DND-41 (cell line): ENCODE measurements around the gene SPTBN4.
"Not testable (repeated sequence)": the region's sequence is repeated elsewhere in the genome, so short reads cannot be mapped to it uniquely, and the experiment has no call there.

Experiments used
- ATAC-seq: fragments of 200-7000 bp; cut with Tn5 transposase; 3 replicates; pipeline ENCODE4 v1.9.1; 2021; ENCODE audit warnings: low read depth; ENCODE audit not compliant: insufficient read depth
- DNase-seq: peaks from one replicate; pipeline ENCODE4 v3.0.0-alpha.2; 2020
- H2AFZ ChIP-seq: 2 replicates; pipeline ENCODE4 v1.6.0; 2012; ENCODE audit warnings: low read depth, low read length
- H3K27ac ChIP-seq: 2 replicates; pipeline ENCODE4 v1.5.1; 2012; ENCODE audit warnings: low read length, inconsistent platforms
- H3K27me3 ChIP-seq: fragments of 200-600 bp; sonication (generic); 2 replicates; pipeline ENCODE4 v1.6.0; 2012; ENCODE audit warnings: low read length, mild to moderate bottlenecking, inconsistent platforms; ENCODE audit not compliant: insufficient read depth, poor library complexity
- H3K36me3 ChIP-seq: 2 replicates; pipeline ENCODE4 v1.5.1; 2012; ENCODE audit warnings: low read length, inconsistent platforms; ENCODE audit not compliant: insufficient read depth
- H3K4me1 ChIP-seq: 2 replicates; pipeline ENCODE4 v1.5.1; 2012; ENCODE audit warnings: mild to moderate bottlenecking, low read length; ENCODE audit not compliant: insufficient read depth
- H3K4me2 ChIP-seq: 2 replicates; pipeline ENCODE4 v1.6.0; 2012; ENCODE audit warnings: mild to moderate bottlenecking, moderate library complexity, low read length, inconsistent platforms; ENCODE audit not compliant: insufficient read depth
- H3K4me3 ChIP-seq, 2 experiments: fragments of 200-600 bp in 1 of 2; shearing (Covaris generic) in 1 of 2; 2 replicates each; pipeline ENCODE4 v1.5.1; 2012 to 2016; ENCODE audit warnings: inconsistent platforms in 2 of 2, low read length in 2 of 2, mild to moderate bottlenecking in 2 of 2, low read depth in 1 of 2, moderate library complexity in 1 of 2
- H3K79me2 ChIP-seq: 2 replicates; pipeline ENCODE4 v1.6.0; 2012; ENCODE audit warnings: low read length, inconsistent platforms; ENCODE audit not compliant: insufficient read depth
- H3K9ac ChIP-seq: 2 replicates; pipeline ENCODE4 v1.6.0; 2012; ENCODE audit warnings: low read depth, mild to moderate bottlenecking, inconsistent platforms, low read length, moderate library complexity
- H3K9me3 ChIP-seq: 2 replicates; pipeline ENCODE4 v1.5.1; 2012; ENCODE audit warnings: low read length, moderate library complexity, mild to moderate bottlenecking, inconsistent platforms; ENCODE audit not compliant: insufficient read depth, severe bottlenecking
- H4K20me1 ChIP-seq: 2 replicates; pipeline ENCODE4 v1.6.0; 2012; ENCODE audit warnings: low read length; ENCODE audit not compliant: insufficient read depth
- CTCF ChIP-seq: IDR thresholded peaks from 2 replicates; pipeline ENCODE4 v1.5.1; 2012; ENCODE audit warnings: borderline replicate concordance, low read length, moderate library complexity, mild to moderate bottlenecking; ENCODE audit not compliant: poor library complexity, severe bottlenecking; ENCODE audit errors: extremely low read depth
- EZH2 ChIP-seq: IDR thresholded peaks from 3 replicates; pipeline ENCODE4 v1.6.1; 2012; ENCODE audit warnings: borderline replicate concordance, low read depth, mild to moderate bottlenecking, moderate library complexity, low read length, inconsistent platforms; ENCODE audit not compliant: severe bottlenecking

SPTBN4 gene

GRCh38 chr19:40497214-40497613 lies 30.4 kb downstream of the SPTBN4 start:
- H3K27me3 ChIP-seq = peaks cover 3% of the 10 kb centered on the region
- no peak overlapping the region for H3K4me2 ChIP-seq
- no peaks in the 10 kb centered on the region for H3K9me3 ChIP-seq
- DNase-seq (no peak), ATAC-seq (no peak)
- H3K27ac ChIP-seq = no peak overlapping the region
- no peaks in the 10 kb centered on the region for H3K36me3 ChIP-seq
- no peak overlapping the region for H2AFZ ChIP-seq
- no peak overlapping the region for H3K9ac ChIP-seq
- H3K4me3 ChIP-seq = no peak overlapping the region
- no peaks in the 10 kb centered on the region for H3K79me2 ChIP-seq
- no peaks in the 10 kb centered on the region for H4K20me1 ChIP-seq
- TF ChIP-seq EZH2 (no peak), CTCF (no peak)
- no peaks in the 10 kb centered on the region for H3K4me1 ChIP-seq

GRCh38 chr19:40499320-40499719 lies 32.5 kb downstream of the SPTBN4 start:
- ATAC-seq = no peak
- Histone ChIP-seq H3K9ac (no peak overlapping the region), H3K36me3 (no peaks in the 10 kb centered on the region), H3K27me3 (no peaks in the 10 kb centered on the region), H2AFZ (no peak overlapping the region), H3K27ac (no peak overlapping the region), H3K4me1 (no peaks in the 10 kb centered on the region), H3K79me2 (no peaks in the 10 kb centered on the region), H3K4me2 (no peak overlapping the region), H4K20me1 (no peaks in the 10 kb centered on the region), H3K9me3 (no peaks in the 10 kb centered on the region), H3K4me3 (no peak overlapping the region)
- no peak for DNase-seq
- TF ChIP-seq EZH2 (no peak), CTCF (no peak)

DNA sequence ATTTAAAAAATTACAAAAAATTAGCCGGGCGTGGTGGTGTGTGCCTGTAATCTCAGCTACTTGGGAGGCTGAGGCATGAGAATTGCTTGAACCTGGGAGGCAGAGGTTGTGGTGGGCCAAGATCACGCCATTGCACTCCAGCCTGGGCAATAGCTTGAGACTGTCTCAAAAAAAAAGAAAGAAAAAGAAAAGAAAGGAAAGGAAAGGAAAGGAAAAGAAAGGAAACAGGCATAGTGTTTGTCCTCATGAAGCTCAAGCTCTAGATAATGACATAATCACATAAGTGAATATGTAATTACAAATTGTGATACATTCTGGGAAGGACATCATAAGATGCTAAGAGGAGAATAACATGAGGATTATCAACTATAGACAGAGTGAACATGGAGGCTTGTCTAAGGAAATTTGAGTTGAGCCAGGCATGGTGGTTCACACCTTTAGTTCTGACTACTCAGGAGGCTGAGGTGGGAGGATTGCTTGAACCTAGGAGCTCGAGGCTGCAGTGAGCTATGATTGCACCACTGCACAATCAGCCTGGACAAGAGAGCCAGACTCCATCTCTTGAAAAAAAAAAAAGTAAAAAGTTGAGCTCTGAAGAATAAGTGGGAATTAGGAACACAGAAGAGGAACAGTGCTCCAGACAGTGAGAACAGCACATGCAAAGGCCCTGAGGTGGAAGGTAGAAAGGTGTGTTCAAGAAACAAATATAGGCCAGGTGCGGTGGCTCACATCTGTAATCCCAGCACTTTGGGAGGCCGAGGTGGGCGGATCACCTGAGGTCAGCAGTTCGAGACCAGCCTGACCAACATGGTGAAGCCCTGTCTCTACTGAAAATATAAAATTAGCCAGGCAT lies 34.1 kb downstream of the SPTBN4 start:
- H3K9me3 ChIP-seq, H3K4me3 ChIP-seq, H2AFZ ChIP-seq, H3K27me3 ChIP-seq, H3K4me2 ChIP-seq, DNase-seq, H3K4me1 ChIP-seq, H3K9ac ChIP-seq, H3K79me2 ChIP-seq, H3K36me3 ChIP-seq, ATAC-seq, H3K27ac ChIP-seq, H4K20me1 ChIP-seq: not testable (repeated sequence)

DNA sequence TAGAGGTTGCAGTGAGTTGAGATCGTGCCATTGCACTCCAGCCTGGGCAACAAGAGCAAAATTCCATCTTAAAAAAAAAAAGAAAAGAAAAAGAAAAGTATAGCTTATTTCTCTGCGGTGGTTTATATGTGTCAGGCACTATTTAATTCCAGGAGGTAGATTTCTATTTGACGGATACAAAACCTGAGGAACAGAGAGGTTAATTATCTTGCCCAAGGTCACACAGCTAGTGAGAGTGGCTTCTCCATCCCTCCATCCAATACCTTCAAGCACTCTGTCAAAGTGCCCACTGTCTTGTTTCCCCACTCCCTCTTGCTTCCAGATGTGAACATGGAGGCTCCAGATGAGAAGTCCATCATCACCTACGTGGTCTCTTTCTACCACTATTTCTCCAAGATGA lies 34.8 kb downstream of the SPTBN4 start:
- no peaks in the 10 kb centered on the region for H3K9me3 ChIP-seq
- no peak overlapping the region for H3K27ac ChIP-seq
- H3K79me2 ChIP-seq = no peaks in the 10 kb centered on the region
- no peaks in the 10 kb centered on the region for H3K27me3 ChIP-seq
- ATAC-seq = no peak
- no peaks in the 10 kb centered on the region for H4K20me1 ChIP-seq
- no peak overlapping the region for H3K9ac ChIP-seq
- no peak overlapping the region for H3K4me3 ChIP-seq
- no peaks in the 10 kb centered on the region for H3K36me3 ChIP-seq
- no peak overlapping the region for H3K4me2 ChIP-seq
- no peak for TF ChIP-seq EZH2
- TF ChIP-seq CTCF = no peak
- no peak for DNase-seq
- no peak overlapping the region for H2AFZ ChIP-seq
- no peaks in the 10 kb centered on the region for H3K4me1 ChIP-seq
